Peyer's patch (tissue), 4 donors: ENCODE data around the gene RPL3.

ENCODE experiments used
- CTCF ChIP-seq, 6 experiments: fragments of 450-650 bp in 4 of 6; fragments of 200-600 bp in 2 of 6; sonication (generic) in 1 of 6; IDR thresholded peaks; one replicate each; pipeline ENCODE4 v1.5.1; 2017 to 2019; ENCODE audit warnings: antibody characterized with exemption in 6 of 6, mild to moderate bottlenecking in 3 of 6, moderate library complexity in 1 of 6
- POLR2A ChIP-seq, 2 donors: fragments of 450-650 bp; IDR thresholded peaks; one replicate each; pipeline ENCODE4 v1.5.1; 2017; ENCODE audit warnings: antibody characterized with exemption in 2 of 2, mild to moderate bottlenecking in 2 of 2, moderate library complexity in 2 of 2

GRCh38 chr22:39270792-39271191 lies 48.6 kb downstream of the RPL3 start:
- TF ChIP-seq POLR2A (IDR thresholded peaks at IDR 0.05) (no peak), CTCF (IDR thresholded peaks at IDR 0.05) (no peak)
